GM18951 (cell line): ENCODE measurements around the gene ORAI2.

ENCODE experiments used
- POLR2A ChIP-seq: IDR thresholded peaks from 4 replicates; pipeline ENCODE4 v1.6.1; 2011; ENCODE audit warnings: mild to moderate bottlenecking; ENCODE audit not compliant: insufficient read length, insufficient read depth; ENCODE audit errors: extremely low read depth
- in situ Hi-C: fragments of 300-500 bp; cut with MboI; formaldehyde crosslinking; loops from one replicate; pipeline ENCODE4 v1.12.0; 2022; ENCODE audit warnings: low sequenced_read_pairs, mixed read lengths, inconsistent platforms; ENCODE audit not compliant: unreplicated experiment

The ORAI2 gene

GRCh38 chr7:102456327-102456726 is 23.0 kb downstream of the ORAI2 start:
- in situ Hi-C loops: no loop called here
- TF ChIP-seq POLR2A: no peak

- in situ Hi-C loops: no loop called here
- TF ChIP-seq POLR2A: no peak
Measured at GRCh38 chr7:102457352-102457924, 24.1 kb downstream of the ORAI2 start.

DNA sequence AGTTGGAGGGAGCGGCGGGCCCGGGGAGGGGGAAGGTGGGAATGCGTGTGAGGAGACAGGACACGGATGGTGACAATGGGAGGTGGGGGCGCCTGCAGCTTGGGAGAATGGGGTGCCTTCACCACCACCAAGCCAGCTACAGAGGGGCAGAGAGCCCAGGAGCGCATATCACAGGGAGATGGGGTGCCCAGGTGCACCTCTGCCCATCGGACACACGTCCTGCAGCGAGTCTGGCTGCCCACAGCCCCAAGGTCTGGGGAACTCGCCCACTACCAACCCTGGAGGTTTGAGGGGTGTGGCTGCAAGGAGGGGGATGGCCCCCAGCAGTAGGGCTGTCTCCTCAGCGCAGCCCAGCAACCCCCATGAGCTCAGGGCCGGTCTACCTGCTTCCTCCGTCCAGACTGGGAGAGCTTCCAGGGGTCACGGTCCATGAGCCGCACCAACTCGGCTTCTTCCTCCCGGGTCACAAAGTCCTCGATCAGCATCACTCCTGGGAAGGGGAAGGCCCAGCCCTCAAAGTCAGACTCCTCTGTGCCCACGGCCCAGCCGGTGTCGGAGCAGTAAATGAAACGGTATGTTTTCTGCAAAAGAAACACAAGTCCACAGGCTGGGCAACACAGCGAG is 26.0 kb downstream of the ORAI2 start:
- in situ Hi-C loops: no loop called here

GRCh38 chr7:102460467-102460866 is 27.1 kb downstream of the ORAI2 start:
- TF ChIP-seq POLR2A: no peak
- in situ Hi-C loops: loop anchor here (10.0 kb wide), 1 partner anchor 176 kb away; the partner anchor contains the start of gene SH2B2

More for the DNA sequence above, 26.0 kb downstream of the ORAI2 start:
- TF ChIP-seq POLR2A: no peak

DNA sequence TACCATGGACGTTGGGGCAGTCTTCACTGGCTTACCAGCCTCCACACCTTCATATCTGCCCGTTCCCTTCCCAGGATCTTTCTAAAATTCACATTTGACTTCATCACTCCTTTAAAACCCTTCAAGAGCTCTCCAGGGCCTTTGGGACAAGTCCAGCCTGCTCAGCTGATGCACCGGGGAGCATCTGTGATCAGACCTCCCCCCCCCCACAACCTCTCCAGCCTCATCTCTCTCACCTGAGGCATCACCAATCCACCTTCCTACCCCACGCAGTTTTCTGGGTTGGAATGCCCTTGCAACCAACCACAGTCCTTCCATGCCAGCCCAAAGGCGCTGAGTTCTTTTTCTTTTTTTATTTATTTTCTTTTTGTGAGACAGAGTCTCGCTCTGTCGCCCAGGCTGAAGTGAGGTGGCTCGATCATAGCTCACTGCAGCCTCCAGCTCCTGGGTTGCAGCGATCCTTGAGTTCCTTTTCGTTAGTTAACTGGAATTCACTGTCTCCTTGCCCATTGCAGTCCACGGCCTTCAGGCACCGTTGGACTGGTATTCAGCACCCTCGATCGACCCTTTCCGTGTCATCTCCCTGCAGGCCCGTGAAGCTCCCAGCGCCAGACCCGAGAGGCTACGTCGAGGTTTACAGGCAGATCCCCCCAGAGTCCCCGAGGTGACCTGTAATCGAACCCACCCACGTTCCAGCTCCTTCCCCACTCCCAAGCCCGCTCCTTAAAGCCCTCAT is 30.6 kb downstream of the ORAI2 start:
- in situ Hi-C loops: loop anchor here (10.0 kb wide), 1 partner anchor 179 kb away; the partner anchor contains the start of gene SH2B2
- no peak for TF ChIP-seq POLR2A

DNA sequence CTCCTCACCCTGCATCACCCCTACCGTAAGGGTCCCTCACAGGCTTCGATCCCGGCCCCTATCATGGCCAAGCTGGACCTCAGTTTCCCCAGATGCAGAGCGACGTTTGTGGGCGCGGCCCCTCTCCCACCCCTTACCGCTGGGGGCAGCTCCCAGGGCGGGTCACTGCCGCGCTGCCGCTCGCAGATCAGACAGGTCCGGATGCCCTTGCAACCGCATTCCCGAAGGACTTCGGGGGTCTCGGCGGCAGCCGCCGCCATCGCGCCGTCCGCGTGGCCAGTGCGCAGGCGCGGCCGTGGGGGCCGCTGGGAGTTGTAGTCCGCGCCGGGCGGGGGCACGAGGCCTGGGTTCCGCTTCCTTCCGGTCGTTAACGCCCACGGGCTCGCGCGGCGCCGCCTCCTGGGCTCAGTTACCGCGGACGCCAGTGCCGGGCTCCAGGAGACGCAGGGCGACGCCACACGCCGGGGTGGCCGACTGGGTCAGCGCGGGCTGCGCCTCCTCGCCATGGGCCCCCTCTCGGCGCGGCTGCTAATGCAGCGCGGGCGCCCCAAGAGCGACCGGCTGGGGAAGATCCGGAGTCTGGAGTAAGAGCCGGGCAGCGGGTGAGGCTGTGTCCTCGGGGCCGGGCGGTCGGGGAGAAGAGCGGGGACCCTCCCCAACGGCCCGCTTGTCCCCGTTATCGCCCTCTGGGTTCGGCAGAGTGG is 31.4 kb downstream of the ORAI2 start, which contains the start of the genes ALKBH4 and LRWD1:
ALKBH4 (minus strand) TSS at position 287 of the 704 bp plus-strand sequence; CDS start at position 260, 27 bp downstream.
LRWD1 (plus strand) TSS at position 408 of the 704 bp plus-strand sequence; CDS start at position 505, 97 bp downstream.
- in situ Hi-C loops: loop anchor here (10.0 kb wide), 1 partner anchor 180 kb away; the partner anchor contains the start of gene SH2B2
- peak; percentile 84 for TF ChIP-seq POLR2A

GRCh38 chr7:102466097-102466496 is 32.7 kb downstream of the ORAI2 start:
- TF ChIP-seq POLR2A: no peak
- in situ Hi-C loops: loop anchor here (10.0 kb wide), 1 partner anchor 181 kb away; the partner anchor contains the start of gene SH2B2

DNA sequence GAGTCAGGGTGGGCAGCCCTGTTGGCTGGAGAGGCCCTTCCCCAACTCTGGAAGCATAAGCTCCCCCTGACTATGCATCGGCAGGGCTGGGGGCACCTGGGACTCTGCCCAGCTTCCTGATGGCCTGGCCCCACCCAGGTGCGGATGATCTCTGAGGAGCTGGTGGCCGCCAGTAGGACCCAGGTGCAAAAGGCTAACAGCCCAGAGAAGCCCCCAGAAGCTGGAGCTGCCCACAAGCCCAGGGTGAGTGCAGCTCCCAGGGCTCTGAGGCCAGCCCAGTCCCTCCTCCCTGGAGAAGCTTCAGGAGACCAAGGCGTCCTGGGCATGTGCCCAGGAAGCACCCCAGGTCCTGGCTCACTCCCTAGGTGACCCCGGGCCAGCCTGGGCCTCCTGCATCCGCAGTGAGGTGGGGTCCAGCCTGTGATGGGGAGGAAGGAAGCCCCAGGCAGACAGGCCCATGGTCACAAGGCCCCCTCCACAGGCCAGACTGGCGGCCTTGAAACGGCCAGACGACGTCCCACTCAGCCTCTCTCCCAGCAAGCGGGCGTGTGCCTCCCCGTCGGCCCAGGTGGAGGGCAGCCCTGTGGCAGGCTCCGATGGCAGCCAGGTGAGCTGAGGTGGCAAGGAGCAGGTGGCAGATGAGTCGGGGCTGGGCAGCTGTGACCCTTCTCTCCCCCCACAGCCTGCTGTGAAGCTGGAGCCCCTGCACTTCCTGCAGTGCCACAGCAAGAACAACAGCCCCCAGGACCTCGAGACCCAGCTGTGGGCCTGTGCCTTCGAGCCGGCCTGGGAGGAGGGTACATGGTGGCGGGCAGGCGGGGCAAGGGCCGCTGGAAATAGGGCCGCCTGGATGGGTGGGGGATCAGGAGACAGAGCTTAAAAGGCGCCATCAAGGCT is 34.5 kb downstream of the ORAI2 start:
- in situ Hi-C loops: loop anchor here (10.0 kb wide), 1 partner anchor 183 kb away; the partner anchor contains the start of gene SH2B2
- no peak for TF ChIP-seq POLR2A

DNA sequence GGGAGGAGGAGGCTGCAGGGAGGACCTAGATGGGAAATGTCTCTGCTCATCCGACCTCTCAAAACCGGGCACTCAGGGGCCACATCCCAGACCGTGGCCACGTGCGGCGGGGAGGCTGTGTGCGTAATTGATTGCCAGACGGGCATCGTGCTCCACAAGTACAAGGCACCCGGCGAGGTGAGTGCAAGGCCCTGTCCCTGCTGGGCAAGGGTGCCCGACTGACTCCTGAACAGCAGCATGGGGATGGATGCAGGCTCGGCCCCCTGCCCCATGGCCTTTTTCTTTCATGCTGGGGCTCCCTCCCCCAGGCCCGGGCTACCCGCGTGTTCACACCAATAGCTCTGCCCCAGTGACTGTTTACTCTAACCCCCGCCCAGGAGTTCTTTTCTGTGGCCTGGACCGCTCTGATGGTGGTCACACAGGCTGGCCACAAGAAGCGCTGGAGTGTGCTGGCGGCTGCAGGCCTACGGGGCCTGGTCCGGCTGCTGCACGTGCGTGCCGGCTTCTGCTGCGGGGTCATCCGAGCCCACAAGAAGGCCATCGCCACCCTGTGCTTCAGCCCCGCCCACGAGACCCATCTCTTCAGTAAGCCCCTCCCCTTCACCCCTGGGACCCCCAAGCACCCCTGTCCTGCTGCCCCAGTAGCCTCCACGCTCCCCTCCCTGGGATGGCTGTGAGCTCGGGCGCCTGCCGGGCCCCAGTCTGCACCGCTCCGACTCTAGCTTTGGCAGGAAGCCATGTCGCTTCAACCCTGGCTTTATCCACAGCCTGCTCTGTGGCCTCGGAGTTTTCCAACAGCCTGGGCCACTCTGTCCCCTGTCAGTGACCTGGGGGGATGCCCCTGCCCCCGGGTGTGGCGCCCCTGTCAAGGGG is 35.3 kb downstream of the ORAI2 start:
- in situ Hi-C loops: loop anchor here (10.0 kb wide), 1 partner anchor 184 kb away; the partner anchor contains the start of gene SH2B2
- no peak for TF ChIP-seq POLR2A

- no peak for TF ChIP-seq POLR2A
- in situ Hi-C loops: loop anchor here (10.0 kb wide), 1 partner anchor 185 kb away; the partner anchor contains the start of gene SH2B2
Measured at GRCh38 chr7:102469351-102469971, 36.1 kb downstream of the ORAI2 start.

DNA sequence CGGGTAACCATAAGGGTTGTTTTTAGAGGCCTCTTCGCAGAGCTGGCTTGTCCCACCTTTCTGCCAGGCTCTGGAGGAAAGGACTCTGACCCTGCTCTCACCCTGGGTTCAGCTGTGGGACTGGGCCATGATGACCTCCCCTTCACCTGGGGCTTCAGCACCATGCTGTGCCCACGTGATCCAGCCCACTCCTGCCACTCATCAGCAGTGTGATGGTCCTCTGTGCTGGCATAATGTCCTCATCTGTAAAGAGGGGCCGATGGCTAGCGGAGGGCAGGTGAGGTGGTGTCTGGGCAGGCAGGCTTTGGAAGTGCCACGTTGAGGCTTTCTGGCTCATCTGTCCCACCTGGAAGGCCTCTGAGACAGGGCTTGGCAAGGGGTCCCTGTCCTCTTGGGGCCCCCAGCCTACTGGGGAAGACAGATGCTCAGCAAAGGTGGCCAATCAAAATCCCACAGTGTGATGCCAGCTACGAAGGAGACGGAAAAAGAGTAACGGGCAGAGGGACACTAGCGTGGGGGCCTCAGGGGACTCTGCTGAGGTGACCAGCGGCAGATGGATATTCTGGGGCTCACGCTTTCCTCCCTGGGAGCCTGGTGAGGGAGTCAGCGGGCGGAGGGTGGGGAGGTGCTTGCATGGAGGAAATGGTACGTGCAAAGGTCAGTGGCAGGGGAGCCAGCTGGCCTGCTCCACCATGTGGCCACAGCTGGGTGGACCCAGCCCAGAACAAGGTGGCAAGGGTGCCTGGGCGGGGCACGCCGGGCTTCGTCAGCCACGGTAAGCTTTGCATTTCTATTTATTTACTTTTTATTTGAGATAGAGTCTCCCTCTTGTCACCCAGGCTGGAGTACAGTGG is 36.8 kb downstream of the ORAI2 start:
- in situ Hi-C loops: loop anchor here (10.0 kb wide), 1 partner anchor 185 kb away; the partner anchor contains the start of gene SH2B2
- TF ChIP-seq POLR2A: no peak
